Lower lobe of right lung (tissue), 2 donors: Measurements from ENCODE around the gene ADPGK. TPM values are rescaled to one million over a fixed set of nuclear protein-coding genes. Genes with fewer than 3 reads are reported as not detected.

Source experiments
- ATAC-seq, 2 donors: fragments of 200-7000 bp; cut with Tn5 transposase; one replicate each; pipeline ENCODE4 v1.9.1; 2020 to 2022; ENCODE audit warnings: mild to moderate bottlenecking in 2 of 2, moderate library complexity in 2 of 2
- DNase-seq: peaks from one replicate; pipeline ENCODE4 v3.0.0-alpha.2; 2020
- H3K27ac ChIP-seq: fragments of 200-600 bp; one replicate; pipeline ENCODE4 v1.8.0; 2022
- H3K27me3 ChIP-seq: fragments of 200-600 bp; one replicate; pipeline ENCODE4 v1.8.0; 2022; ENCODE audit warnings: low read depth
- H3K36me3 ChIP-seq: fragments of 200-600 bp; one replicate; pipeline ENCODE4 v1.8.0; 2022; ENCODE audit warnings: mild to moderate bottlenecking
- H3K4me1 ChIP-seq: fragments of 200-600 bp; one replicate; pipeline ENCODE4 v1.8.0; 2022
- H3K4me3 ChIP-seq: fragments of 200-600 bp; one replicate; pipeline ENCODE4 v1.8.0; 2022; ENCODE audit warnings: mild to moderate bottlenecking
- H3K9me3 ChIP-seq: fragments of 200-600 bp; one replicate; pipeline ENCODE4 v1.8.0; 2022
- intact Hi-C: fragments of 100-400 bp; cut with DNase I; formaldehyde crosslinking; loops from one replicate; pipeline ENCODE4 v1.11.0; 2022
- total RNA-seq: library from RNA; stranded (reverse); fragmentation: NEBNext Ultra II Directional; extraction: Animal tissue kit (Norgen Biotek cat#: 25700); gene quantifications from one replicate; pipeline ENCODE4 v1.2.1, GENCODE V29; 2021
- TF ChIP-seq, protein P1 (sequence below): fragments of 200-600 bp; IDR thresholded peaks from one replicate; pipeline ENCODE4 v1.8.0; 2022; ENCODE audit warnings: antibody characterized with exemption, mild to moderate bottlenecking
- donor health status: DM: no; HTN: yes; CAD: no; lungs with severe emphysema.

Gene ADPGK
- total RNA-seq, 1 donor from 2014 or later: 87.1 TPM

DNA sequence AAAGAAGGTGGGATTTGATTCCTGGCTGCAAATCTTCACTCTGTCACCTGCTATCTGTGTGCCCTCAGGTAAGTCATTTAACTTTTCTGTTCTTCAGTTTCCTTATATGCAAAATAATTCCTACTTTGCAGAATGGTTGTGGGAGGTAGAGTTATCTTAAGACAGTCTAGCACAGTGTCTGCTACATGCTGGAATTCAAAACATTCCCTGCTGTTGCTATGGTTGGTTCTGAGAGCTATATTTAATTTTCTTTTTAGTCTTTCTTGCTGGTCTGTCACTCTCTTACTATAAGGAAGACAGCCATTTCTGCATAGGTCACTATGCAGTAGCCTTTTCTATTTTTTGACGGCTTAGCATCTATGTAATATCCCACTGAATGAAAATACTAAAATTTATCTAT is 4.0 kb upstream of the ADPGK start:
- intact Hi-C loops: no loop called here
- no peaks in the 10 kb centered on the region for H3K27me3 ChIP-seq
- H3K9me3 ChIP-seq: no peaks in the 10 kb centered on the region
- DNase-seq (no peak), ATAC-seq (no peak)
- TF ChIP-seq, protein P1, sequence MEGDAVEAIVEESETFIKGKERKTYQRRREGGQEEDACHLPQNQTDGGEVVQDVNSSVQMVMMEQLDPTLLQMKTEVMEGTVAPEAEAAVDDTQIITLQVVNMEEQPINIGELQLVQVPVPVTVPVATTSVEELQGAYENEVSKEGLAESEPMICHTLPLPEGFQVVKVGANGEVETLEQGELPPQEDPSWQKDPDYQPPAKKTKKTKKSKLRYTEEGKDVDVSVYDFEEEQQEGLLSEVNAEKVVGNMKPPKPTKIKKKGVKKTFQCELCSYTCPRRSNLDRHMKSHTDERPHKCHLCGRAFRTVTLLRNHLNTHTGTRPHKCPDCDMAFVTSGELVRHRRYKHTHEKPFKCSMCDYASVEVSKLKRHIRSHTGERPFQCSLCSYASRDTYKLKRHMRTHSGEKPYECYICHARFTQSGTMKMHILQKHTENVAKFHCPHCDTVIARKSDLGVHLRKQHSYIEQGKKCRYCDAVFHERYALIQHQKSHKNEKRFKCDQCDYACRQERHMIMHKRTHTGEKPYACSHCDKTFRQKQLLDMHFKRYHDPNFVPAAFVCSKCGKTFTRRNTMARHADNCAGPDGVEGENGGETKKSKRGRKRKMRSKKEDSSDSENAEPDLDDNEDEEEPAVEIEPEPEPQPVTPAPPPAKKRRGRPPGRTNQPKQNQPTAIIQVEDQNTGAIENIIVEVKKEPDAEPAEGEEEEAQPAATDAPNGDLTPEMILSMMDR: no peak
- H3K4me1 ChIP-seq: peaks cover 11% of the 10 kb centered on the region
- H3K36me3 ChIP-seq: no peaks in the 10 kb centered on the region
- no peak overlapping the region for H3K4me3 ChIP-seq
- H3K27ac ChIP-seq: no peak overlapping the region

DNA sequence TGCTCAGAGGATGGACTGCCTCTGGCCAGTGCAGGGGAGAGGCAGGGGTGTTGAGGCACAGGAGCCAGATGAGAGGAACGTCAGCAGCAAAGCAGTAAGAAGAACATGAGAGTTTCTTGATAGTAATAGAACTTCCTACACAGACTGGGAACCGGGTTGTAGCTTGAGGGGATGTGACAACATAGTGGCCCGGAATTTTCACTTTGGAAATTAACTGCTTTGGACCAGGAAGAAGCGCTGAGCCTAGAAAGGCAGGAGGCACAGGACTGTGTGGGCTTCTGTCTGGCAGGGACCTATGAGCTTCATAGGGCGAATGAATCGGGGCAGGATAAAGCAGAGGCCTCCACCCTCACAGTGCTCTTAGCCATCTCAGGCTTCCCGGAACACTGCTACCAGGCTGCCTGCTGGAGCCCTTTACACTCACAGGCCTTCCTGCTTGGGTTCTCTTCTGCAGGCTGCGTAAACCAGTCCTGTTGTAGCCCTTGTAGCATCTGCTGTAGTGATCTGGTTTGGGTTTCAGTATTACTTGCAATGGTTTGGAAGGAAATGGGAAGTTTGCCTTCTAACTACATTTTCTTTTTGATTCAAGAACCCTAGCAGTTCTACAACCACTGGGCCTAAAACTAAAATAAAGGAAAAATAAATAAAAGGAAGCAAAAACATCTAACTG is 3.3 kb upstream of the ADPGK start:
- no peak overlapping the region for H3K4me3 ChIP-seq
- no peaks in the 10 kb centered on the region for H3K27me3 ChIP-seq
- H3K9me3 ChIP-seq: no peaks in the 10 kb centered on the region
- TF ChIP-seq, protein P1: no peak
- DNase-seq (no peak), ATAC-seq (no peak)
- no peak overlapping the region for H3K27ac ChIP-seq
- H3K4me1 ChIP-seq: peaks cover 18% of the 10 kb centered on the region
- H3K36me3 ChIP-seq: no peaks in the 10 kb centered on the region
- intact Hi-C loops: no loop called here

DNA sequence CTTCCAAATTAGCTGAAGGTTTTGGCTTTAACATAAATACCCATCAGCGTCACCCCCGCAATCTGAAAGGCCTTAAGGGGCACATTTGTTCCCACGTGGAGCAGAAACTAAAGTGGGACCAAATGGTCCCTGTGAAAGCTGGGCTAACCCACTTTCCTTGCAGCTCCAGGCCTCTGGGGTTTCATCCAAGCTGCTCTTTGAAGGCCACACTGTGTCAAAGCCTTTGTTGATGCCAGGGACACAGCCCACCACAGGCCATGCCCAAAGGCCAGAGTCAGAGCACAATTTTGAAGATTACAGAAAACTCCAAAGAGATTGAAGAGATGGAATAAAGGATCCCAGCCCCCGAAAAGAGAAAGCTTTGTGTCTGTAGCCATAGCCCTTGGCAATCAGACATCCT is 2.7 kb upstream of the ADPGK start:
- H3K4me1 ChIP-seq: peaks cover 23% of the 10 kb centered on the region
- no peaks in the 10 kb centered on the region for H3K36me3 ChIP-seq
- DNase-seq (no peak), ATAC-seq (no peak)
- H3K27ac ChIP-seq: no peak overlapping the region
- H3K9me3 ChIP-seq: no peaks in the 10 kb centered on the region
- H3K27me3 ChIP-seq: no peaks in the 10 kb centered on the region
- no peak overlapping the region for H3K4me3 ChIP-seq
- intact Hi-C loops: no loop called here
- TF ChIP-seq, protein P1: no peak

DNA sequence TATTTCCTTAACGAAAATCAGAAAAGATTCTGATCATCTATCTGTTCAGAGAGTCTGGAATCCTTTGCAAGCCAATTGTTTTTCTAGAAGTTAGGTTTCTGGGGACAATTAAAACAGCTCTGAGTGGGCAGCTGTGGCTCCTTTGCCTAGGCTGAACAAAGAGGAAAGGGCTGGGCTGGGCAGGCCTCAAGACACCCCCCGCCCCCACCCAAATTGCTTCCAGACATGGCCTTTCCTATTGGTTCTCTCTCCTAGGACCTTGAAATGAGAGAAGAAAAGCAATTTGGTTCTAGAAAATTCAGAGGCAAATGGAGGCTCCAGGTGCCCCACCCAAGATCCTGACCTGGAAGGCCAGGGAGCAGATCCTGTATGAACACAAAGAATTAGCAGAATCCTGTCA is 2.3 kb upstream of the ADPGK start:
- H3K27ac ChIP-seq: no peak overlapping the region

DNA sequence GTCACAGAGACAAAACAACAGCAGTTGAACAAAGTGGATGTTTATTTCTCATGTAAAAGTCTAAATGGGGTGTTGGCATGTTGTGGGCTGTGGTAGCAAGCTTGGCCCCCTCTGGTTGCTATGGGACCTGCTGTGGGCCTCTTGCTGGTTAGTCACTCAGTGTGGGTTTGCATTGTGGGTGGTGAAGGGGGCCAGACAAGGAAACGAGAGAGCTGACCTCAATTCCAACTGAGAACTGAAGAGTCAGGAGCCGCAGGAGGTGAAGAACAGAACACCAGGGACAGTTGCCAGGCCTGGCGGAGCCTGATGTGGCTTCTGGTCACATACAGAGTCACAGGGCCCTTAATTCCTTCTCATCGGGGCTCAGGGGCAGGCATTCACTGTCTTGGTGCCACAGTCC is 1.9 kb upstream of the ADPGK start:
- Histone ChIP-seq H3K36me3 (peaks cover 5% of the 10 kb centered on the region), H3K9me3 (no peaks in the 10 kb centered on the region), H3K27me3 (no peaks in the 10 kb centered on the region), H3K27ac (peak overlapping the region; percentile 99), H3K4me3 (no peak overlapping the region), H3K4me1 (peaks cover 27% of the 10 kb centered on the region)
- ATAC-seq (no peak), DNase-seq (no peak)
- intact Hi-C loops: no loop called here
- TF ChIP-seq, protein P1: no peak

More for the DNA sequence above, 2.3 kb upstream of the ADPGK start:
- H3K4me1 ChIP-seq: peaks cover 27% of the 10 kb centered on the region
- H3K27me3 ChIP-seq: no peaks in the 10 kb centered on the region
- no peaks in the 10 kb centered on the region for H3K9me3 ChIP-seq
- no peak for DNase-seq
- intact Hi-C loops: no loop called here
- ATAC-seq: no peak
- TF ChIP-seq, protein P1: no peak
- H3K4me3 ChIP-seq: no peak overlapping the region
- H3K36me3 ChIP-seq: peaks cover under 1% of the 10 kb centered on the region
